Activated CD4-positive, alpha-beta T cell treated with anti-CD3 and anti-CD28 coated beads, Interleukin-2, Interleukin-6, amounts not matched to agents 100 ng/mL and 50 ng/mL, durations not matched to agents 16 hours and 8 hours (primary cell): ENCODE measurements around the gene NMD3.
"Not testable (repeated sequence)": the region's sequence is repeated elsewhere in the genome, so short reads cannot be mapped to it uniquely, and the experiment has no call there.

Experiments used
- DNase-seq: peaks from one replicate; pipeline ENCODE4 v3.0.0-alpha.2; 2020

NMD3 gene

DNA sequence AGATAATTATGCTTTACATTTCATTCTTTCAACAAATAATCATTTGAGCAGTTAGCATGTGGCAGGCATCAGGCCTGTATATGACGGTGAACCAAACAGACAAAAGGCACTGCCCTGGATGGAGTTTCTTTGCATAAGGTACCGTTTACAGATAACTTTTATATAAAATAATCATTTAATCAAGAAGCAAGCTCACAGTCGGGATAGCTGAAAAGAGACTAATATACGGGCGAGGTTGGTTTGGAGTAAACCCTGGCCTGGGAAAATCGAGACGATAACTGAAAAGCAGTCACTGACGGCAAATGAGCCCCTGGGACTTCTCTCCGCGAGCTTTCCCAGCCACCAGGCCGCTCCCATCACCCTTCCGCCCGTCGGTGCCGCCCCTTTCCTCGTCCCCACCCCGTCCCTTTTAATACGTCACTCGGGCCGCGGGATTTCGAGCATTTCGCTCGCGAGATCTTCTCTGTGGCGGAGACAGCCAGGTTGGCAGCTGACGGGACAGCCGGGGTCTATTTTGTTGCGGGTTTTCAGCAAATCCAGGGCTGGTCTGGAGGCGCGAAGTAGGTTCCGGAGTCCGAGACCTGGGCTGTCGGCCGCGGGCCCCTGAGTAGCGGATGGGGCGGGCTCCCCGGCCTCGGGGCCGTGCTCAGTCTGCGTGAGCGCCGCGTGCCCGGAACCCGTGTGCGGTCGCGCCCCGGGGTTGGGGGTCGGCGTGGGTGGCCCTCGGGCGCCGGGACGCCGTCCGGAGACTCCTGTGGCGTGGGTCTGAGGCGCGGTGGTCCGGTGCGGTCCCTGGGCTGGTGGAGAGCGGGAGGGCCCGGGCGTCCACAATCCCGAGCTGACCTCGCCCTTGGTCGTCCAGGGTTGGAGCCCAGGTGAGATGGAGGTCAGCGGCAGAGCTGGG is at the start of gene NMD3:
NMD3 (plus strand) TSS at position 462 of the 904 bp plus-strand sequence. CDS start 703 bp downstream, outside the sequence.
- peak; percentile 96 for DNase-seq

DNA sequence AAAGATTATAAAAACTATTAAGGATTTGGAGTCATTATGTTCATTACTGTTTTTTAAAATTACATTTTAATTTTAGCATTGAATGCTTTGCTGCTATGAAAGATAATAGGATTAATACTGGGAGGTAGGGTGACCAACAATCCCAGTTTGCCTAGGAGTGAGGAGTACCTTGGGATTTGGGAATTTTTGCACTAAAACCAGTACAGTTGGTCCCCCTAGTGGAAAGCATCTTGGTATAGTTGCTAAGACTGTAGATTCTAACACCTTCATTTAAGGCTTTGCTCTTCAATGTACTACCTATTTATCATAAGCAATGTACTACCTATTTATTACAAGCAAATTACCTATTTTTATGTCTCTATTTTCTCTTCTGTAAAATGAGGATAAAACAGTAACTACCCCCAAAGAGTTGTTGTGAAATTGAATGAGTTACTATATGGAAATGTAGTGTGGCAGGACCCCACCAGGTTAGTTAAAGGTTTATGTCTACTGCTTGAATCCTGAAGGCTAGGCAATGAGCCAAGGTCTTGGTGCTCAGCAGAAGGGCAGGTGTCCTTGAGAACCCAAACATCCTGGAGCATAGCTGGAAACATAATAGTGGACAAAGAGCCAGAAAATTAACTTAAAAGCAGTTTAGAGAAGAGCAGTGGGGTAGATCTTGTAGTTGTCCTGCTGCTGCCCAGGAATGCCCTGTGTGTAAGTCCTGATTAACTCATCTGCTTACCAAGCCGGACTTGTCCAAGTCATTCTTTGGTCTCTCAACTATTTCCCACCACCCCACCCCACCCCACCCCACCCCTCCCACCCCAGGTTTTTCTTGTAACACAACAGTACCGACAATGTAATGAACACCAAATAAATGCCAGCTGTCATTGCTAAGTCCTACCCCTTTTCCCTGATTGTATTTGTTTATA is 49.2 kb upstream of the NMD3 start:
- DNase-seq, result no peak

- no peak for DNase-seq
Observed at GRCh38 chr3:161175506-161175905, 45.6 kb upstream of the NMD3 start.

GRCh38 chr3:161177991-161178390 is 43.1 kb upstream of the NMD3 start:
- DNase-seq, result no peak

DNA sequence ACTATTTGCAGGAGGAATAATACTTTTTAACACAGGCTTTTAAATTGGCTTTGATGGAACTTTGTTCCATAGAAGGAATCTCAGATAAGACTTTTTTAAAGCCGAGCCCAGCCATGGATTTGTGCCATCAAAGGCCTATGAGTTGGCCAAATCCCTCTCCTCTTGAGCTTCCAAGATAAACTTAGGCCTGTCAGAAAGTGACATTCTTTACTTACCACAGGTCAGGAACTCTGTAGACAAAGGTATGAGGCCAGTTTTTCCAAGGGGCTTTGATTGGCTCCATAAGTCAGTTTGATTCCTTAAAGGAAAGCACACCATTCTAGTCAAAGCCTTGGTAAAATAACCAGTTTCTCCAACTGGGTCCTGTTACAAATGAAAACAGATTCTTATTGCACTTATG is 39.7 kb upstream of the NMD3 start:
- not testable (repeated sequence) for DNase-seq

- no peak for DNase-seq
Observed at GRCh38 chr3:161187046-161187445, 34.1 kb upstream of the NMD3 start.

DNA sequence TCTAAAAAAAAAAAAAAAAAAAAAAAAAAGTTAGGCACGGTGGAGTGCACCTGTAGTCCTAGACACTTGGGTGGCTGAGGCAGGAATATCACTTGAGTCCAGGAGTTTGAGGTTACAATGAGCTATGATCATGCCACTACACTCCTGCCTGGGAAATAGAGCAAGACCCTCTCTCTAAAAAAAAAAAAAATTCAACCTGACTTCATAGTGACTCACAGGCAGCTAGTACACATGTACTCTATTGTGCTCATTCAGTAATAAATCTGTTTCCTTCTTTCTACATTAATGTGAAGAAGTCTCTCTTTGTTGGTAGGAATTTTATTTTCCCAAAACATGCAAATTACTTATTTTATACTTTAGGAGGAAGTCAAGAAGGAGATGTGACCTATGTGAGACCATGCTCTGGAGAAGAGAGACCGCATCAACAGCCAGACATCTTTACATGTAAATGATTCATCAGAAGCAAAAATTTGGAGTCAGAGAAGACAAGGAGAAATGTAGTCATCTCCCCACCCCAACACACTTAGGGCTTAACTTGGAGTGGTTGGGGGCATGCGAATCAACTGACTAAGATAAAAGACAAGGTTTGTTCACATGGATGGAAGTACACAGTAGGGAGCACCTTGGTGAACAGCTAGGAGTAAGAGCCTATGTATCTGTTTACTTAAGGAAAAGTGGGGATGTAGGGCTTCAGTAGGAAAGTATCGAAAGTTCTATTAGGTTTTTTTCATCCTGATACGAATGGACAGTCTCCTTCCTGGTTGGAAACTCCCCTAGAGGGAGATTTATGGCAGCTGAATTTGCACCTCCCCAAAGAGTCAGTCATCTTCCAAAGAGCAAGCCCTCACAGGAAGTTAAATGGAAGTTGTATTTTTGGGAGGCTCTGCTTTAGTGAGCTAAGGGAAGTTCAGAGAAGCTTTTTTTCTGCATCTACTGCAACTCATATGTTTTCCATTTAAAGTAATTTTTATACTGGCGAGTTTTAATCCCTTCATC is 23.0 kb upstream of the NMD3 start:
- no peak for DNase-seq

DNA sequence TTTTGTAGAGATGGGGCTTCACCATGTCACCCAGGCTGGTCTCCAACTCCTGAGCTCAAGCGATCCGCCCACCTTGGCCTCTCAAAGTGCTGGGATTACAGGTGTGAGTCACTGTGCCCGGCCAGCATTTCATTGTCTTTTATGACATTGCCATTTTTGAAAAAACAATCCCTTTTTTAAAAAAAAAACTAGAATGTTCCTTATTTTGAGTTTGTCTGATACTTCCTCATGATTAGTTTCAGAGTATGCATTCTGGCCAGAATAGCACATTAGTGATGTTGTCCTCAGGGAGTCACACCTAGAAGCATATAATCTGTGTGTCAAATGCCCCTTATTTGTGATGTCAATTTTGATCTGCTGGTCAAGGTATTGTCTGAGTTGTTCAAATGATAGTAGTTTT is 21.2 kb upstream of the NMD3 start:
- no peak for DNase-seq

DNA sequence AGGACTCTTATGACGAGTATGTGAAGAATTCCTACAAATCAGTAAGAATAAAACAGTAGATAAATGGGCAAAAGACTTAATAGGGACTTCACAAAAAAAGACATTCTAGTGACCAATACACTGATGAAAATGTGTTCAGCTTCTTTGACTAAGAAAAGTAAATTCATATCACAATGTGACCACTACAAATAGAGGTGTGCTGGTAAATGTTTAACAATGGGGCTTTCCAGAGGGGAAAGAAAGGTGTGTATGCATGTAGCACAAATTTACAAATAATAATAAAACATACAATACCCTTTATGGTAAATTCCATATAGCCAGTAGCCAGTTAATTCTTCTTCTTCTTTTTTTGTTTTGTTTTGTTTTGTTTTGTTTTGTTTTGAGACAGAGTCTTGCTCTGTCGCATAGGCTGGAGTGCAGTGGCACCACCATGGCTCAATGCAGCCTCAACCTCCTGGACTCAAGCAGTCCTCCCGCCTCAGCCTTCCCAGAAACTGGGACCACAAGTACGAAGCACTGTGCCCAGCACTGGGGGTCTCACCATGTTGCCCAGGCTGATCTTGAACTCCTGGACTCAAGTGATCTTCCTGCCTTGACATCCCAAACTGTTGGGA is 17.5 kb upstream of the NMD3 start:
- no peak for DNase-seq

DNA sequence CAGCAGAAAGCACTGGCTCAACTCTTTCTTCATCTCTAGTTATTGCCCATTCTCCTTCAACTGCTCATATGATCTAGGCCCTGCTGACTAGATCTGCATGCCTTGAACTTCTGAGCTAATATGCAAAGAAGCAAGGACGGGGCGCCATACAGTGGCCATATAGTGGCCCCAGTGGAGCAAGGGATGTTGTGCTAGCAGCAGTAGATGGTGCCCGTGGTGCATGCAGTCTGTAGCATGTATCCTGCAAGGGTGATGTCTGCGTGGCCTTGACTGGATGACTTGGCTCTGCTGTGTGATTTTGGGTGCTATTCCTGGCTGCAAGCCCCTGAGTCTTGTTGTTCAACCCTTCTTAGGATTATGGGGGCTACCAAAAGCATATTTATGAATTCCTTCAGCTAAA is 12.2 kb upstream of the NMD3 start:
- DNase-seq, result no peak

GRCh38 chr3:161212171-161212771 is 8.8 kb upstream of the NMD3 start:
- no peak for DNase-seq

DNA sequence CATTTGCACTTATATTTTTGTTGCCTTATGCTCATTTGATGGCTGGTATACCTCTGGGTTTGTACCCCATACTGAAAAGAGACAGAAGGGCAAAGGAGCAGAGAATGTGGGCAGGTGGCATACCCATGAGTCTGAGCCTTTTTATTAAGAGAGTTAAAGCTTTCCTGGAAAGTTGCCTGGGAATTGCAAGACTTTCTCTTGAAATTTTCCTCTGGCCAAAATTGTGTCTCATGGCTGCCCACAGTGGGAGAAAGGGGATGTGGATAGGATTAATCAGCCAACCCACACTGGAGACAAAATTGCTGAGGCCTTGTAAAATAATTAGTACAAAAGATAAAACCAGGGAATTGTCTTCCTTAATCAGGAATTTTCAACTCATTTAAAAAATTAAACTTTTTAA is 8.2 kb upstream of the NMD3 start:
- DNase-seq, result no peak

GRCh38 chr3:161213644-161214043 is 7.5 kb upstream of the NMD3 start:
- no peak for DNase-seq

- no peak for DNase-seq
Observed at GRCh38 chr3:161215185-161215584, 5.9 kb upstream of the NMD3 start.

DNA sequence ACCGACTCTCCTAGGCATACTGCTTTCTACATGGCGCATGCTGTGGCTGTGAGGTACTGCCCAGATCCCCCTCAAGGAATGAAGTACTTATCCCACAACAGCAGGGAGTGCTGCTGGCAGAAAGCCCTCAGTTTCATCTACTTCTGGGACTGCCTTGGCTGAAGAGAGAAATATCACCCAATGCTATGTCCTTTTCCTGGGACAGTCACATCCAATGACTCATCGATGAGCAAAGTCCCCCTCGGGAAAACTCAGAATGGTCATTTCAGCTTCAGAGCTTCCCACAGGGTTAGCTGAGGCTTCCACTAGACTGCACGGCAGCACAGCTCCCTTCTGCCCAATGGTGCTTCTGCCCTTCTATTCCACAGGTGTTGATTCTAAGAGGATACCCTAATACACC is 3.6 kb upstream of the NMD3 start:
- no peak for DNase-seq

- no peak for DNase-seq
Observed at GRCh38 chr3:161219495-161219894, 1.6 kb upstream of the NMD3 start.

DNA sequence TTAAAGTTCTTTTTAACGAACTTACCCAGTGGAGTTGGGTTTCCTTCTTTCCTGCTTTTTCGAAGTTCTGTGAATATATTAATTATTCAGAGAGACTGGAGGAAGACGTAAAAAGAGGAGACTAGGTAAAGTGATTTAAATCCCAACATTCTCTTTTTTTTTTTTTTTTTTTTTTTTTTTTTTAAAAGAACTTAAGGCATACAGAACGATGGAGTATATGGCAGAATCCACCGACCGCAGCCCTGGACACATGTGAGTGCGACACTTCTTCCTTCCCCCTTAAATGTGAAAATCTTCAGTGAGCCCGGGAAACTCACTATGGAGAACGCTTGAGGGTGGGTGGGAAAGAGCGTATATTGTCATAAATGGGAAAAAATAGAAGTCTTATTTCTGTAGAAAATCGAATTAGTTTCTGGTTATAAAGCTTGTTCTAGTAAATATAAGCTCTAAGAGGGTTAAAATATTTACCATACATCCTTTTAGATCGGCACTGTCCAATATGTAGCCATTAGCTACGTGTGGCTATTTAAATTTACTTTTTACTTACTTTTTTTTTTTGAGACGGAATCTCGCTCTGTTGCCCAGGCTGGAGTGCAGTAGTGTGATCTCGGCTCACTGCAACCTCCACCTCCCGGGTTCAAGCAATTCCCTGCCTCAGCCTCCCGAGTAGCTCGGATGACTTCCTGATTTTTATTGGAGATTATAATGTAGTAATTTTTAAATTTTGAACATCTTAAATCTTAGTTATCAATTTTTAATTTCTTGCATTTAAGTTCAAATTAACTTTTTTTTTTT is 892 bp downstream of the NMD3 start:
- DNase-seq, result peak; percentile 15

GRCh38 chr3:161222662-161223061 is 1.6 kb downstream of the NMD3 start:
- DNase-seq, result no peak

DNA sequence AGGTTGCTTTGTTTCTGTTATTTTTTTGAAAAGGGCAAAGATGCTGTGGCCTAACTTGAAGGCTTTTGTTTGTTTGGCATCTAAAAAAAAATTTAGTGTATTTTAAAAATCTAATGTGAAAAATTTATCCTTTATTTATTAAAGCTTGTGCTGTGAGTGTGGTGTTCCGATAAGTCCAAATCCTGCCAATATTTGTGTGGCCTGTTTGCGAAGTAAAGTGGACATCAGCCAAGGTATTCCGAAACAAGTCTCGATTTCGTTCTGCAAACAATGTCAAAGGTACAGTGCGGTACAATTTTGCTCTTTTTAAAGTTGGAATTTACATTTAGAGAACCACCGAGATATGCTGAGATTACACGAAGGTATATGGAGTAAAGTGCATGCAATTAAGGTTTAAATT is 3.7 kb downstream of the NMD3 start:
- no peak for DNase-seq

GRCh38 chr3:161230621-161231171 is 9.6 kb downstream of the NMD3 start:
- DNase-seq, result no peak
